GM18867 (cell line): Measurements from ENCODE around the gene CFAP61.

Experiments
- ATAC-seq: cut with Tn5 transposase; IDR thresholded peaks from one replicate; pipeline ENCODE4 v1.9.1; 2021; ENCODE audit warnings: mild to moderate bottlenecking, moderate library complexity; ENCODE audit not compliant: unreplicated experiment

Gene CFAP61

GRCh38 chr20:20373091-20373571 lies 320.8 kb downstream of the CFAP61 start:
- no peak for ATAC-seq

GRCh38 chr20:20375862-20376261 lies 323.5 kb downstream of the CFAP61 start:
- ATAC-seq: no peak

- no peak for ATAC-seq
These were observed 333.9 kb downstream of the CFAP61 start for GRCh38 chr20:20386192-20386591.

- ATAC-seq: no peak
These were observed 338.1 kb downstream of the CFAP61 start for GRCh38 chr20:20390393-20390792.

GRCh38 chr20:20391115-20391514 lies 338.8 kb downstream of the CFAP61 start:
- no peak for ATAC-seq

GRCh38 chr20:20391766-20392165 lies 339.4 kb downstream of the CFAP61 start:
- no peak for ATAC-seq

GRCh38 chr20:20393207-20394120 lies 341.1 kb downstream of the CFAP61 start:
- ATAC-seq: no peak

GRCh38 chr20:20395087-20395486 lies 342.8 kb downstream of the CFAP61 start:
- ATAC-seq: no peak

GRCh38 chr20:20395903-20396568 lies 343.7 kb downstream of the CFAP61 start:
- no peak for ATAC-seq

- no peak for ATAC-seq
These were observed 344.5 kb downstream of the CFAP61 start for GRCh38 chr20:20396794-20397193.

- ATAC-seq: no peak
These were observed 345.8 kb downstream of the CFAP61 start for GRCh38 chr20:20398123-20398522.

- ATAC-seq: no peak
These were observed 347.5 kb downstream of the CFAP61 start for GRCh38 chr20:20399531-20400500.

GRCh38 chr20:20401991-20402390 lies 349.7 kb downstream of the CFAP61 start:
- ATAC-seq: no peak

GRCh38 chr20:20404633-20405032 lies 352.3 kb downstream of the CFAP61 start:
- no peak for ATAC-seq

GRCh38 chr20:20405623-20406022 lies 353.3 kb downstream of the CFAP61 start:
- no peak for ATAC-seq

- ATAC-seq: no peak
These were observed 354.0 kb downstream of the CFAP61 start for GRCh38 chr20:20406306-20406705.

GRCh38 chr20:20407891-20408805 lies 355.8 kb downstream of the CFAP61 start:
- ATAC-seq: no peak

GRCh38 chr20:20409331-20409730 lies 357.0 kb downstream of the CFAP61 start:
- ATAC-seq: no peak
